ENCODE measurements around the gene IL17RE. TPM values are rescaled to one million over a fixed set of nuclear protein-coding genes. Genes with fewer than 3 reads are reported as not detected.

Gene IL17RE
- total RNA-seq, 6 experiments from 2014 or later = 1.1 to 4.6 (median 2.2) TPM

- no peaks in the 10 kb centered on the region for H3K9me3 ChIP-seq
- TF ChIP-seq CTCF (IDR thresholded peaks at IDR 0.05) (no peak), POLR2A (IDR thresholded peaks at IDR 0.05) (no peak)
- WGBS (ENCODE audit: insufficient coverage, low coverage, low lambda C conversion rate, missing lambda C conversion rate) = no CpG with 5 or more reads among the region's 23 CpGs
- no peak overlapping the region for H3K27ac ChIP-seq
- peaks cover 0 to 9% (median 2%) of the 10 kb centered on the region in 4 donors for H3K4me1 ChIP-seq
- peaks cover 0 to 12% (median 0%) of the 10 kb centered on the region in 4 donors for H3K36me3 ChIP-seq
- H3K27me3 ChIP-seq = no peaks in the 10 kb centered on the region
- ATAC-seq = no peak
- H3K4me3 ChIP-seq = no peak overlapping the region
- intact Hi-C loops (cut with DNase I) = loop anchor here in 1 of 2 donors (10.0 kb wide), 1 partner anchor 73 kb away; no protein-coding TSS in a partner anchor
- no peak for DNase-seq
These were observed 25.5 kb downstream of the IL17RE start for GRCh38 chr3:9928158-9928557.

GRCh38 chr3:9930804-9931418 lies 28.3 kb downstream of the IL17RE start:
- Histone ChIP-seq H3K27me3 (no peaks in the 10 kb centered on the region), H3K9me3 (no peaks in the 10 kb centered on the region), H3K4me1 (peaks cover 0 to 25% (median 7%) of the 10 kb centered on the region in 4 donors), H3K4me3 (no peak overlapping the region), H3K36me3 (peaks cover 0 to 12% (median 0%) of the 10 kb centered on the region in 4 donors), H3K27ac (no peak overlapping the region)
- no peak for TF ChIP-seq POLR2A (IDR thresholded peaks at IDR 0.05)
- peak in 3 of 4 donors; percentile 14 to 20 (median 15) for TF ChIP-seq CTCF (IDR thresholded peaks at IDR 0.05)
- 90% methylated on average over 2 of the region's 4 CpGs for WGBS (ENCODE audit: insufficient coverage, low coverage, low lambda C conversion rate, missing lambda C conversion rate)
- no peak for ATAC-seq
- DNase-seq = no peak
- intact Hi-C loops (cut with DNase I) = loop anchor here in 1 of 2 donors (10.0 kb wide), 1 partner anchor 294 kb away; no protein-coding TSS in a partner anchor

GRCh38 chr3:9932535-9932842 lies 29.8 kb downstream of the IL17RE start:
- peaks cover 0 to 15% (median 0%) of the 10 kb centered on the region in 4 donors for H3K36me3 ChIP-seq
- peak overlapping the region; percentile 61 to 88 (median 80) for H3K27ac ChIP-seq
- peak overlapping the region; percentile 71 to 86 (median 80) for H3K4me3 ChIP-seq
- DNase-seq = no peak
- 2% methylated on average over 9 of the region's 13 CpGs for WGBS (ENCODE audit: insufficient coverage, low coverage, low lambda C conversion rate, missing lambda C conversion rate)
- TF ChIP-seq CTCF (IDR thresholded peaks at IDR 0.05) (no peak), POLR2A (IDR thresholded peaks at IDR 0.05) (no peak)
- no peaks in the 10 kb centered on the region for H3K9me3 ChIP-seq
- intact Hi-C loops (cut with DNase I) = loop anchor here in 1 of 2 donors (10.0 kb wide), 1 partner anchor 292 kb away; no protein-coding TSS in a partner anchor
- no peaks in the 10 kb centered on the region for H3K27me3 ChIP-seq
- H3K4me1 ChIP-seq = peaks cover 0 to 30% (median 7%) of the 10 kb centered on the region in 4 donors
- ATAC-seq = no peak

- intact Hi-C loops (cut with DNase I) = loop anchor here in 1 of 2 donors (10.0 kb wide), 1 partner anchor 292 kb away; no protein-coding TSS in a partner anchor
- Histone ChIP-seq H3K9me3 (no peaks in the 10 kb centered on the region), H3K27ac (peak overlapping the region; percentile 61 to 88 (median 80)), H3K36me3 (peaks cover 0 to 20% (median 0%) of the 10 kb centered on the region in 4 donors), H3K4me1 (peaks cover 0 to 30% (median 7%) of the 10 kb centered on the region in 4 donors), H3K27me3 (no peaks in the 10 kb centered on the region), H3K4me3 (peak overlapping the region; percentile 71 to 86 (median 80))
- WGBS (ENCODE audit: insufficient coverage, low coverage, low lambda C conversion rate, missing lambda C conversion rate) = 0% methylated on average over 13 of the region's 77 CpGs
- peak; percentile 81 to 87 (median 86) for DNase-seq
- peak; percentile 71 to 77 (median 76) for ATAC-seq
- TF ChIP-seq CTCF (IDR thresholded peaks at IDR 0.05) (peak; percentile 60 to 77 (median 74)), POLR2A (IDR thresholded peaks at IDR 0.05) (no peak)
These were observed 30.4 kb downstream of the IL17RE start for GRCh38 chr3:9932843-9933560.

Measured in right lobe of liver (tissue), 6 donors.